HepG2 (cell line): ENCODE data around the gene DCTN1. TPM values are rescaled to one million over a fixed set of nuclear protein-coding genes. Genes with fewer than 3 reads are reported as not detected.

Experiments used
- ARHGAP35 ChIP-seq: sonication (generic); formaldehyde crosslinking; IDR thresholded peaks from 2 replicates; pipeline ENCODE4 v1.9.0; 2022; ENCODE audit warnings: mild to moderate bottlenecking, inconsistent platforms, moderate library complexity, missing genetic modification reagents, borderline replicate concordance
- ATF6 ChIP-seq: sonication (generic); formaldehyde crosslinking; conservative IDR thresholded peaks from 2 replicates; pipeline ENCODE4 v1.4.0; 2020; ENCODE audit warnings: missing genetic modification reagents
- CAMTA2 ChIP-seq: sonication (generic); formaldehyde crosslinking; IDR thresholded peaks from 2 replicates; pipeline ENCODE4 v1.4.0; 2020; ENCODE audit warnings: mild to moderate bottlenecking, missing genetic modification reagents, borderline replicate concordance
- CHCHD3 ChIP-seq: sonication (generic); formaldehyde crosslinking; IDR thresholded peaks from 2 replicates; pipeline ENCODE4 v1.8.0; 2022; ENCODE audit warnings: mild to moderate bottlenecking, missing genetic modification reagents, moderate library complexity
- HINFP ChIP-seq: sonication (generic); formaldehyde crosslinking; IDR thresholded peaks from 2 replicates; pipeline ENCODE4 v1.4.0; 2020; ENCODE audit warnings: low read depth, mild to moderate bottlenecking, missing genetic modification reagents
- STAT6 ChIP-seq: sonication (generic); formaldehyde crosslinking; IDR thresholded peaks from 2 replicates; pipeline ENCODE4 v1.4.0; 2020; ENCODE audit warnings: missing genetic modification reagents, mild to moderate bottlenecking, borderline replicate concordance
- ZEB1 ChIP-seq: IDR thresholded peaks from 2 replicates; pipeline ENCODE4 v1.6.1; 2012; ENCODE audit warnings: mild to moderate bottlenecking, low read depth, inconsistent platforms; ENCODE audit not compliant: insufficient replicate concordance
- ZNF577 ChIP-seq: sonication (generic); formaldehyde crosslinking; IDR thresholded peaks from 2 replicates; pipeline ENCODE4 v1.4.0; 2020; ENCODE audit warnings: mild to moderate bottlenecking, low read depth, missing genetic modification reagents, borderline replicate concordance
- ZSCAN9 ChIP-seq: IDR thresholded peaks from 2 replicates; pipeline ENCODE4 v1.6.1; 2016; ENCODE audit warnings: borderline replicate concordance
- polyA plus RNA-seq, 8 experiments: library from polyadenylated mRNA; depleted of rRNA in 3 of 8; stranded (reverse) in 7 of 8; unstranded in 1 of 8; fragments of >200 nt; fragmentation: Illumina TruSeq in 4 of 8; extraction: Trizol in 4 of 8; gene quantifications; 2 replicates each; pipeline versions ENCODE4 v1.2.1 to v1.2.3, GENCODE V29; 2011 to 2016; ENCODE audit warnings: low read depth in 4 of 8, missing spikeins in 1 of 8, mixed read lengths in 1 of 8; ENCODE audit not compliant: insufficient read depth in 1 of 8
- total RNA-seq, 5 experiments: library from RNA; depleted of rRNA; stranded (reverse); fragments of >200 nt; fragmentation: Illumina TruSeq; extraction: Trizol; gene quantifications; 2 replicates each; pipeline ENCODE4 v1.2.3, GENCODE V29; 2016; ENCODE audit warnings: low read depth in 1 of 5
- TF ChIP-seq, protein P1 (sequence below): sonication (generic); formaldehyde crosslinking; IDR thresholded peaks from 2 replicates; pipeline ENCODE4 v1.4.0; 2020; ENCODE audit warnings: missing genetic modification reagents, borderline replicate concordance
- TF ChIP-seq, protein P2 (sequence below): fragments of 450-650 bp; IDR thresholded peaks from 2 replicates; pipeline ENCODE4 v1.6.1; 2016
- TF ChIP-seq, protein P3 (sequence below): sonication (generic); formaldehyde crosslinking; IDR thresholded peaks from 2 replicates; pipeline ENCODE4 v1.4.0; 2020; ENCODE audit warnings: mild to moderate bottlenecking, missing genetic modification reagents

Gene DCTN1
- total and polyA plus RNA-seq, 2 of the 13 experiments (the other 11 are each of a cell fraction or from before 2014, with no cell fraction given), result 73.2 to 122 TPM

DNA sequence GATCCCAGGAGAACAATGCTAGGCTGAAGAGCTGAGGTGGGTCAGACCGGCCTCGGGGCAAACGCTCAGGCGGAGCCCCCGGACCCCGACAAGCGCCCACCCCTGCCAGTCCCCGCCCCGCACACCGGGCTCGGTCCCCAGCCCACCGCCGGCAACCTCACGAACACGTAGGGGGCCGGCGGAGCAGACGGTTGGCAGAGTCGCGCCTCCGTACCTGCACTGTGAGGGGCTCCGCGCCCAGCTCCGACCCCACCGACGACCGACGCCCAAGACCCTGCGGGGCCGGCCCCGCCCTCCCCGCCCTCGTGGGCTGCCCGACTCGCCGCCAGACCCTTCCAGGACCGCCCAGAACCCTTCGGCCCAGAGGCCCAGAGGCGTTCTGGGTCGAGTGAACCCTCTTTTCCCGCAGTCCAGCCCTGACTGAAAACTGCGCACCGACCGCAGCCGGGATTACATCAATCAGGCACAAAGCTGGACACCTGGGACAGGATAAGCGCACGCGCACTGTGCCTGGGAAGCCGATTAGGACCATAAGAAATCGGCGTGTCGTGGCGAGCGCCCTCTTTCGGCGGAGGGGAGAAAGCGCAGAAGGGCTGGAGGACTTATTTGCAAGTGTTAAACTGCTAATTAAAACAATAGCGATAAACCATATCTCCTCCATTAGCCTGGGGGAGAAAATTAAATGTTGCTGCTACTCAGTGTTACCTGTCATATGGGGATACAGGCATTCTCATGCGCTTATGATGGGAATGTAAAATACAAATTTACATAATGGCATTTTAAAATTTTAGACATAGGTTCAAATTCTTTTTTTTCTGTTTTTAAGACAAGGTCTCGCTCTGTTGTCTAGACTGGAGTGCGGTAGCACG, 11.7 kb upstream of the DCTN1 start (continued):
- TF ChIP-seq ATF6 (CRISPR knock-in tag) (no peak), STAT6 (CRISPR knock-in tag) (0 out of 2 replicates have a peak, but pooled peaks have one; percentile 74), CHCHD3 (CRISPR knock-in tag) (0 out of 2 replicates have a peak, but pooled peaks have one; percentile 83), CAMTA2 (CRISPR knock-in tag) (no peak), ZEB1 (no peak), ZNF577 (CRISPR knock-in tag) (no peak), ZSCAN9 (CRISPR knock-in tag) (peak; percentile 81), HINFP (CRISPR knock-in tag) (peak; percentile 31; the same call in 1 of the 2 replicates), ARHGAP35 (CRISPR knock-in tag) (peak; percentile 16; the same call in 1 of the 2 replicates)
- TF ChIP-seq, protein P1, sequence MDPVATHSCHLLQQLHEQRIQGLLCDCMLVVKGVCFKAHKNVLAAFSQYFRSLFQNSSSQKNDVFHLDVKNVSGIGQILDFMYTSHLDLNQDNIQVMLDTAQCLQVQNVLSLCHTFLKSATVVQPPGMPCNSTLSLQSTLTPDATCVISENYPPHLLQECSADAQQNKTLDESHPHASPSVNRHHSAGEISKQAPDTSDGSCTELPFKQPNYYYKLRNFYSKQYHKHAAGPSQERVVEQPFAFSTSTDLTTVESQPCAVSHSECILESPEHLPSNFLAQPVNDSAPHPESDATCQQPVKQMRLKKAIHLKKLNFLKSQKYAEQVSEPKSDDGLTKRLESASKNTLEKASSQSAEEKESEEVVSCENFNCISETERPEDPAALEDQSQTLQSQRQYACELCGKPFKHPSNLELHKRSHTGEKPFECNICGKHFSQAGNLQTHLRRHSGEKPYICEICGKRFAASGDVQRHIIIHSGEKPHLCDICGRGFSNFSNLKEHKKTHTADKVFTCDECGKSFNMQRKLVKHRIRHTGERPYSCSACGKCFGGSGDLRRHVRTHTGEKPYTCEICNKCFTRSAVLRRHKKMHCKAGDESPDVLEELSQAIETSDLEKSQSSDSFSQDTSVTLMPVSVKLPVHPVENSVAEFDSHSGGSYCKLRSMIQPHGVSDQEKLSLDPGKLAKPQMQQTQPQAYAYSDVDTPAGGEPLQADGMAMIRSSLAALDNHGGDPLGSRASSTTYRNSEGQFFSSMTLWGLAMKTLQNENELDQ, result 0 out of 2 replicates have a peak, but pooled peaks have one; percentile 17
- TF ChIP-seq, protein P2, sequence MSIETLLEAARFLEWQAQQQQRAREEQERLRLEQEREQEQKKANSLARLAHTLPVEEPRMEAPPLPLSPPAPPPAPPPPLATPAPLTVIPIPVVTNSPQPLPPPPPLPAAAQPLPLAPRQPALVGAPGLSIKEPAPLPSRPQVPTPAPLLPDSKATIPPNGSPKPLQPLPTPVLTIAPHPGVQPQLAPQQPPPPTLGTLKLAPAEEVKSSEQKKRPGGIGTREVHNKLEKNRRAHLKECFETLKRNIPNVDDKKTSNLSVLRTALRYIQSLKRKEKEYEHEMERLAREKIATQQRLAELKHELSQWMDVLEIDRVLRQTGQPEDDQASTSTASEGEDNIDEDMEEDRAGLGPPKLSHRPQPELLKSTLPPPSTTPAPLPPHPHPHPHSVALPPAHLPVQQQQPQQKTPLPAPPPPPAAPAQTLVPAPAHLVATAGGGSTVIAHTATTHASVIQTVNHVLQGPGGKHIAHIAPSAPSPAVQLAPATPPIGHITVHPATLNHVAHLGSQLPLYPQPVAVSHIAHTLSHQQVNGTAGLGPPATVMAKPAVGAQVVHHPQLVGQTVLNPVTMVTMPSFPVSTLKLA, result peak; percentile 11; the same call in 1 of the 2 replicates
- TF ChIP-seq, protein P3, sequence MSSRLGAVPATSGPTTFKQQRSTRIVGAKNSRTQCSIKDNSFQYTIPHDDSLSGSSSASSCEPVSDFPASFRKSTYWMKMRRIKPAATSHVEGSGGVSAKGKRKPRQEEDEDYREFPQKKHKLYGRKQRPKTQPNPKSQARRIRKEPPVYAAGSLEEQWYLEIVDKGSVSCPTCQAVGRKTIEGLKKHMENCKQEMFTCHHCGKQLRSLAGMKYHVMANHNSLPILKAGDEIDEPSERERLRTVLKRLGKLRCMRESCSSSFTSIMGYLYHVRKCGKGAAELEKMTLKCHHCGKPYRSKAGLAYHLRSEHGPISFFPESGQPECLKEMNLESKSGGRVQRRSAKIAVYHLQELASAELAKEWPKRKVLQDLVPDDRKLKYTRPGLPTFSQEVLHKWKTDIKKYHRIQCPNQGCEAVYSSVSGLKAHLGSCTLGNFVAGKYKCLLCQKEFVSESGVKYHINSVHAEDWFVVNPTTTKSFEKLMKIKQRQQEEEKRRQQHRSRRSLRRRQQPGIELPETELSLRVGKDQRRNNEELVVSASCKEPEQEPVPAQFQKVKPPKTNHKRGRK (CRISPR knock-in tag), result peak; percentile 14; the same call in 1 of the 2 replicates
